Left lung (tissue), 10 donors: ENCODE results near the gene DTNB. TPM values are rescaled to one million over a fixed set of nuclear protein-coding genes. Genes with fewer than 3 reads are reported as not detected.
"Not testable (repeated sequence)": the region's sequence is repeated elsewhere in the genome, so short reads cannot be mapped to it uniquely, and the experiment has no call there.

ENCODE experiments used
- ATAC-seq: fragments of 200-7000 bp; cut with Tn5 transposase; one replicate; pipeline ENCODE4 v1.9.1; 2020; ENCODE audit warnings: moderate library complexity
- DNase-seq, 4 donors: peaks; one replicate each; pipeline ENCODE4 v3.0.0-alpha.2; 2013 to 2020
- H3K27ac ChIP-seq, 2 donors: fragments of 200-600 bp; sonication (generic) in 1 of 2; one replicate each; pipeline versions ENCODE4 v1.5.0 to v1.8.0; 2020 to 2021
- H3K27me3 ChIP-seq, 2 donors: fragments of 200-600 bp; sonication (generic) in 1 of 2; one replicate each; pipeline versions ENCODE4 v1.5.0 to v1.8.0; 2020 to 2021
- H3K36me3 ChIP-seq, 2 donors: fragments of 200-600 bp; sonication (generic) in 1 of 2; one replicate each; pipeline versions ENCODE4 v1.5.0 to v1.8.0; 2020 to 2021
- H3K4me1 ChIP-seq, 2 donors: fragments of 200-600 bp; one replicate each; pipeline ENCODE4 v1.8.0; 2021
- H3K4me3 ChIP-seq, 2 donors: fragments of 200-600 bp; sonication (generic) in 1 of 2; one replicate each; pipeline versions ENCODE4 v1.5.0 to v1.8.0; 2020 to 2021; ENCODE audit warnings: mild to moderate bottlenecking in 1 of 2
- H3K9me3 ChIP-seq, 2 donors: fragments of 200-600 bp; sonication (generic) in 1 of 2; one replicate each; pipeline versions ENCODE4 v1.5.0 to v1.8.0; 2020 to 2021
- intact Hi-C, 2 donors: fragments of 100-400 bp; cut with DNase I; formaldehyde crosslinking; loops; one replicate each; pipeline versions ENCODE4 v1.11.2 to v1.14.2; 2022
- polyA plus RNA-seq, 6 donors: library from polyadenylated mRNA; unstranded; fragments of 120-200 nt; gene quantifications; one replicate each; pipeline ENCODE4 v1.2.1, GENCODE V29; 2013; ENCODE audit not compliant: insufficient read length in 6 of 6
- total RNA-seq, 2 donors: library from RNA; stranded (reverse); fragmentation: NEBNext Ultra II Directional; extraction: Animal tissue kit (Norgen Biotek cat#: 25700); gene quantifications; one replicate each; pipeline ENCODE4 v1.2.1, GENCODE V29; 2021
- TF ChIP-seq, protein P1 (sequence below), 2 donors: fragments of 200-600 bp; sonication (generic) in 1 of 2; IDR thresholded peaks; one replicate each; pipeline versions ENCODE4 v1.5.0 to v1.8.0; 2021; ENCODE audit warnings: antibody characterized with exemption in 2 of 2
- donor health status: DM: no; HTN: yes; CAD: no.
- donor health status: DM: no; HTN: no; CAD: no.

The DTNB gene
- total and polyA plus RNA-seq, 8 donors, result 17.6 to 32.5 (median 29.5) TPM

DNA sequence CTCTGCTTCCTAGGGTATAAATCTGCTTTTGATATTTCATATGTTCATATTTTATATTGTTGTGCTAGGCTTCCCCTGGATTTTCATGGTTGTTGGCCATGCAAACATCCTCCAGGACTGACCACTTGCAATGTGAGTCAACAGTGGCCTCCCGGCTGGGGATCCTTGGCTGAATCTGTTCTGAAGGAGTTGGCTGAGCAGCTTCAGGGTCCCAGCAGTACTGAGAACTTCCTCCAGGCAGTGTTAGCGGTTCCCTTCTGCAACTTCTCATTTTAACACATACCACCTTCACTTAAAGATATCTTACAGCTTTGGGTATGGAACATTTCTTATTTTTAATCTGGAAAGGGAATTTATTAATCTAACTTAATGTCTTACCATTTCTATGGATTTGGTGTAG is 122.1 kb downstream of the DTNB start:
- DNase-seq, result no peak
- no peak for ATAC-seq
- intact Hi-C loops, result no loop called here
- Histone ChIP-seq H3K36me3 (no peaks in the 10 kb centered on the region), H3K27me3 (no peaks in the 10 kb centered on the region), H3K27ac (no peak overlapping the region), H3K4me3 (no peak overlapping the region), H3K9me3 (no peaks in the 10 kb centered on the region), H3K4me1 (no peaks in the 10 kb centered on the region)
- TF ChIP-seq, protein P1, sequence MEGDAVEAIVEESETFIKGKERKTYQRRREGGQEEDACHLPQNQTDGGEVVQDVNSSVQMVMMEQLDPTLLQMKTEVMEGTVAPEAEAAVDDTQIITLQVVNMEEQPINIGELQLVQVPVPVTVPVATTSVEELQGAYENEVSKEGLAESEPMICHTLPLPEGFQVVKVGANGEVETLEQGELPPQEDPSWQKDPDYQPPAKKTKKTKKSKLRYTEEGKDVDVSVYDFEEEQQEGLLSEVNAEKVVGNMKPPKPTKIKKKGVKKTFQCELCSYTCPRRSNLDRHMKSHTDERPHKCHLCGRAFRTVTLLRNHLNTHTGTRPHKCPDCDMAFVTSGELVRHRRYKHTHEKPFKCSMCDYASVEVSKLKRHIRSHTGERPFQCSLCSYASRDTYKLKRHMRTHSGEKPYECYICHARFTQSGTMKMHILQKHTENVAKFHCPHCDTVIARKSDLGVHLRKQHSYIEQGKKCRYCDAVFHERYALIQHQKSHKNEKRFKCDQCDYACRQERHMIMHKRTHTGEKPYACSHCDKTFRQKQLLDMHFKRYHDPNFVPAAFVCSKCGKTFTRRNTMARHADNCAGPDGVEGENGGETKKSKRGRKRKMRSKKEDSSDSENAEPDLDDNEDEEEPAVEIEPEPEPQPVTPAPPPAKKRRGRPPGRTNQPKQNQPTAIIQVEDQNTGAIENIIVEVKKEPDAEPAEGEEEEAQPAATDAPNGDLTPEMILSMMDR (IDR thresholded peaks at IDR 0.05), result no peak

DNA sequence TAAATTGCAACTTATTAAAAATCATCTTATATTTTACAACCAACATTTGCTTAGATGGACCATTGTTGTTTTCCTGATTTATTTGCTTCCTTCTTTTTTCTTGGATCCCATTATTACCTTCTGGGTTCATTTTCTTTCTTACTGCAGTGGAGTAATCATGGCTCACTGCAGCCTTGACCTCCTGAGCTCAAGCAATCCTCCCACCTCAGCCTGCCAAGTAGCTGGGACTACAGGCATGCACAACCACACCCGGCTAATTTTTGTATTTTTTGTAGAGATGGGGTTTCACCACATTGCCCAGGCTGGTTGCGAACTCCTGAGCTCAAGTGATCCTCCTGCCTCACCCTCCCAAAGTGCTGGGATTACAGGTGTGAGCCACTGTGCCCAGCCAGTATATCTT is 123.8 kb downstream of the DTNB start:
- ATAC-seq, H3K9me3 ChIP-seq, H3K4me1 ChIP-seq, H3K27ac ChIP-seq, H3K36me3 ChIP-seq, DNase-seq, H3K27me3 ChIP-seq, H3K4me3 ChIP-seq, intact Hi-C loops: not testable (repeated sequence)

DNA sequence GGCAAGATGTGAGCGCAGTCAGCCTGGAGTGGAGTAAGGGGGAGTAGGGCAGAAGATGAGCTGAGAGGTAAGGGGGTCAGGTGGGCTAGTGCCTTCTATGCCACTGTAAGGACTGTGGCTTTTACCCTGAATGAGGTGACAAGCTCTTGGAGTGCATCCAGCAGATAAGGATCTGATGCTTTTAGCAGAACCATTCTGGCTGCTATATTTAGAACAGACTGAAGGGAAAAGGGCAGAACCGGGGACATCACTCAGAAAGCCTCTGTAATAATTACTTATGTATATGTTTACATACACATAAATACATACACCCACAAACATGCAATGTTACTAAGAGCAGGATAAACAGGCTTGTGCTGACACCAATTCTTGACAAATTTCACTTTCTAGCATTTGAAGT is 124.8 kb downstream of the DTNB start:
- intact Hi-C loops, result no loop called here
- no peaks in the 10 kb centered on the region for H3K36me3 ChIP-seq
- no peaks in the 10 kb centered on the region for H3K9me3 ChIP-seq
- no peak overlapping the region for H3K27ac ChIP-seq
- TF ChIP-seq, protein P1 (IDR thresholded peaks at IDR 0.05), result no peak
- ATAC-seq, result no peak
- H3K4me1 ChIP-seq, result no peaks in the 10 kb centered on the region
- H3K27me3 ChIP-seq, result no peaks in the 10 kb centered on the region
- H3K4me3 ChIP-seq, result no peak overlapping the region
- DNase-seq, result no peak

DNA sequence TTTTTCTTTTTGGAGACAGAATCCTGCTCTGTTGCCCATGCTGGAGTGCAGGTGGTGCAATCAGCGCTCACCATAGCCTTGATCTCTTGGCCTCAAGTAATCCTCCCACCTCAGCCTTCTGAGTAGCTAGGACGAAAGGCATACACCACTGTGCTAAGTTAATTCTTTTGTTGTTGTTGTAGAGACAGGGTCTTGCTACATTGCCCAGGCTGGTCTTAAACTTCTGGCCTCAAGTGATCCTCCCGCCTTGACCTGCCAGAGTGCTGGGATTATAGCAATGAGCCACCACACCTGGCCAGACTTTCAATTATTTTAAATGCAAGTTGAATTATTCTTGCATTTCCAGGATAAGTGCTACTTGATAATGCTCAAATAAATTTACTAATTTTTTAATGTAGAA is 126.5 kb downstream of the DTNB start:
- no peak overlapping the region for H3K27ac ChIP-seq
- no peaks in the 10 kb centered on the region for H3K27me3 ChIP-seq
- H3K4me3 ChIP-seq, result no peak overlapping the region
- TF ChIP-seq, protein P1 (IDR thresholded peaks at IDR 0.05), result no peak
- DNase-seq (no peak), ATAC-seq (no peak)
- no peaks in the 10 kb centered on the region for H3K9me3 ChIP-seq
- no peaks in the 10 kb centered on the region for H3K4me1 ChIP-seq
- no peaks in the 10 kb centered on the region for H3K36me3 ChIP-seq
- intact Hi-C loops, result no loop called here

DNA sequence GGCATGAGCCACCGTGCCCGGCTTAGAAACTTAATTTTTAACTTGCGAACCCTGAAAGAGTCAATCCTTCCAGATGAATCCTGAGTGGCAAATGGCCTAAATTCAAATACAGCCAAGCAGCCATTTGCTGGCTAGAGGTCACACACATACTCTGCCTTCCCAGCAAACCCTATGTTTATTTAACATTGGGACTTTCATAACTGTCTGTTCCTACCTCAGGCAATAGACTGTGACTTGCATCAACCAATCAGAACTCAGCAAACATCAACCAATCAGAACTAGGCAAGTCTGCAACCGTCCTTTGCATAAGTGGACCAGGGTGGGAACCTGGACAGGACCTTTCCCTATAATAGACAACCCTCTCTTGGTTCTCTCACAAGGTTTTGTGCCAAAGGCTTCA is 127.5 kb downstream of the DTNB start:
- Histone ChIP-seq H3K27me3 (no peaks in the 10 kb centered on the region), H3K9me3 (no peaks in the 10 kb centered on the region), H3K4me1 (no peaks in the 10 kb centered on the region), H3K27ac (no peak overlapping the region), H3K36me3 (no peaks in the 10 kb centered on the region), H3K4me3 (no peak overlapping the region)
- TF ChIP-seq, protein P1 (IDR thresholded peaks at IDR 0.05), result no peak
- no peak for DNase-seq
- ATAC-seq, result no peak
- intact Hi-C loops, result no loop called here

DNA sequence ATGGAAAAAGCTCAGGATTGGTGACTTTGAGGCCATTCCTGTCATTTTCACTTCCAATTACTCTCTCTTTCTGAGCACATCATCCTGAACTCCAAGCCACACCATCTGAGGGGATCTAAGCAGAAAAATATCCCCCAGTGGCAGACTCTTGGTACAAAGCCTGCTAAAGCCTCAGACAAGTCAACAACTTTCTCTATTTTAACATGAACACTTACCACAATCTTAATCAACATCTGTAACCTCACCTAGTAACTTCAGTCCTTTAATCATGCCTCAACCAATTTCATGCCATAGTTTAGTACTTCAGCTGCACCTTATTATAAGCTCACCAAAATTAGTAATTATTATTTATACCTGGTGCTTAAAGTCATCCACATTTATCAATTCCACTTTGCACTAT is 128.9 kb downstream of the DTNB start:
- H3K27me3 ChIP-seq, result no peaks in the 10 kb centered on the region
- H3K4me1 ChIP-seq, result no peaks in the 10 kb centered on the region
- no peaks in the 10 kb centered on the region for H3K9me3 ChIP-seq
- intact Hi-C loops, result no loop called here
- DNase-seq (no peak), ATAC-seq (no peak)
- no peaks in the 10 kb centered on the region for H3K36me3 ChIP-seq
- no peak overlapping the region for H3K4me3 ChIP-seq
- H3K27ac ChIP-seq, result no peak overlapping the region
- TF ChIP-seq, protein P1 (IDR thresholded peaks at IDR 0.05), result no peak
